Mammary epithelial cell (primary cell): ENCODE results near the gene TPTE2.
"Not testable (repeated sequence)": the region's sequence is repeated elsewhere in the genome, so short reads cannot be mapped to it uniquely, and the experiment has no call there.

Experiments used
- EZH2 ChIP-seq: IDR thresholded peaks from 2 replicates; pipeline ENCODE4 v1.6.1; 2012; ENCODE audit warnings: low read length, inconsistent platforms, borderline replicate concordance
- TF ChIP-seq, protein P1 (sequence below), 2 donors: IDR thresholded peaks in 1 of 2; conservative IDR thresholded peaks in 1 of 2; 2 replicates each; pipeline ENCODE4 v1.5.1; 2011 to 2012; ENCODE audit warnings: inconsistent platforms in 2 of 2, low read length in 2 of 2, mild to moderate bottlenecking in 2 of 2, control low read depth in 1 of 2, low read depth in 1 of 2; ENCODE audit not compliant: insufficient read depth in 1 of 2; ENCODE audit errors: extremely low read depth in 1 of 2

DNA sequence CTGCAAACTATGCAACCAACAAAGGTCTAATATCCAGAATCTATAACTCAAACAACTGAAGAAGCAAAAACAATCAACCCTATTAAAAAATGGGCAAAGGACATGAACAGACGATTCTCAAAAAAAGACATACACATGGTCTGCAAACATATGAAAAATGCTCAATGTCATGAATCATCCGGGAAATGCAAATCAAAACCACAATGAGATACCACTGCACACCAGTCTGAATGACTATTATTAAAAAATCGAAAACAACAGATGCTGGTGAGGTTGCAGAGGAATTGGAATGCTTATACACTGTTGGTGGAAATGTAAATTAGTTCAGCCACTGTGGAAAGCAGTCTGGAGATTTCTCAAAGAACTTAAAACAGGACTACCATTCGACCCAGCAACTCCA, 12.1 kb downstream of the TPTE2 start:
- TF ChIP-seq, protein P1, sequence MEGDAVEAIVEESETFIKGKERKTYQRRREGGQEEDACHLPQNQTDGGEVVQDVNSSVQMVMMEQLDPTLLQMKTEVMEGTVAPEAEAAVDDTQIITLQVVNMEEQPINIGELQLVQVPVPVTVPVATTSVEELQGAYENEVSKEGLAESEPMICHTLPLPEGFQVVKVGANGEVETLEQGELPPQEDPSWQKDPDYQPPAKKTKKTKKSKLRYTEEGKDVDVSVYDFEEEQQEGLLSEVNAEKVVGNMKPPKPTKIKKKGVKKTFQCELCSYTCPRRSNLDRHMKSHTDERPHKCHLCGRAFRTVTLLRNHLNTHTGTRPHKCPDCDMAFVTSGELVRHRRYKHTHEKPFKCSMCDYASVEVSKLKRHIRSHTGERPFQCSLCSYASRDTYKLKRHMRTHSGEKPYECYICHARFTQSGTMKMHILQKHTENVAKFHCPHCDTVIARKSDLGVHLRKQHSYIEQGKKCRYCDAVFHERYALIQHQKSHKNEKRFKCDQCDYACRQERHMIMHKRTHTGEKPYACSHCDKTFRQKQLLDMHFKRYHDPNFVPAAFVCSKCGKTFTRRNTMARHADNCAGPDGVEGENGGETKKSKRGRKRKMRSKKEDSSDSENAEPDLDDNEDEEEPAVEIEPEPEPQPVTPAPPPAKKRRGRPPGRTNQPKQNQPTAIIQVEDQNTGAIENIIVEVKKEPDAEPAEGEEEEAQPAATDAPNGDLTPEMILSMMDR (conservative IDR thresholded peaks at IDR 0.05 in 1 of 2, IDR thresholded peaks at IDR 0.05 in 1 of 2; ENCODE audit: extremely low read depth in 1 of 2, insufficient read depth in 1 of 2, low read depth in 1 of 2, low read length in 2 of 2): not testable (repeated sequence)
- TF ChIP-seq EZH2: not testable (repeated sequence)
